GM18526 (cell line): ENCODE results near the gene PCDHGA6.

Experiments used
- POLR2A ChIP-seq: IDR thresholded peaks from 3 replicates; pipeline ENCODE4 v1.6.1; 2011; ENCODE audit not compliant: insufficient read length; ENCODE audit errors: extremely low read depth

The PCDHGA6 gene

DNA sequence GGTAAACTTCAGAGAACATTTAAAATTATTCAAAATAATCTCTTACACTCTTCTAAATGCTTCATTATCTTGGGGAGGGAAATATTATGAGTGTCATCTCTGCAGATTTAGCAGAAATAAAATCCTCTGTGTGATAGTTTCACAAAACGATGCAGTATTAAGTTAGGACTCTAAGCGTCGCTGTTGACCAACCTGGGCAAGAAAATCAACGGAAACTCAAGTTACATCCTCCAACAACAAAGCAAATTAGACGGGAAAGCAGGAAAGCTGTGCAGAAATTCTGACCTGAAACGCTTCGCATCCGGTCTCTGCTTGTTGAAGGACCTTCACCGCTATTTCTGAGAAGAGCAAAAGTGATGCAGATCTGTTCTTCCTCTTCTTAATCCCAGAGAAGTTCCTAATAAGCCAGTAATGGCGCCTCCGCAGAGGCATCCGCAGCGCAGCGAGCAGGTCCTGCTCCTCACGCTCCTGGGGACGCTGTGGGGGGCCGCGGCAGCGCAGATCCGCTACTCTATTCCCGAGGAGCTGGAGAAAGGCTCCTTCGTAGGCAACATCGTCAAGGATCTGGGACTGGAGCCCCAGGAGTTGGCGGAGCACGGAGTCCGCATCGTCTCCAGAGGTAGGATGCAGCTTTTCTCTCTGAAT lies at the start of gene PCDHGA6:
PCDHGA6 (plus strand) TSS at position 219 of the 645 bp plus-strand sequence; CDS start at position 412, 193 bp downstream.
- no peak for TF ChIP-seq POLR2A

GRCh38 chr5:141326088-141326854 lies 47.4 kb upstream of the PCDHGA6 start:
- TF ChIP-seq POLR2A = no peak

DNA sequence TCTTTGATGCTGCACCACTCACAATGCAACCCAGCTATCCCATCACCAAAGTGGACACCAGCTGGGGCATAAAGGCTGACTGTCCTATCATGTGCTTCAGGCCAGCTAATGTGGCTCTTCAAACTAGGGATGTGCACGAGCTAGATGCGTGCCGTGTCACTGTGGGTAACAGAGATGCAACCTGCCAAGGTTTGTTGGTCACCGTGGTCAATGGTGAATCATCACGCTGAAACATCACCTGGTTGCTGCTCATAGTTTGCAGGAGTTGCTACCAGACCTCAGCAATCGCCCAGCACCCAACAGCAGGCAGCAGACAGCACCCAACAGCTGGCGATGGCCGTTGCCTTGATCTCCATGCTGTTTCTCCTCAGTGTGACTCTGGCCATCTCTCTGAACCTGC lies 45.5 kb upstream of the PCDHGA6 start:
- TF ChIP-seq POLR2A = no peak

- TF ChIP-seq POLR2A = no peak
Observed at GRCh38 chr5:141330299-141331080, 43.2 kb upstream of the PCDHGA6 start, which contains the start of gene PCDHGA1. TSS of gene PCDHGA1 (plus strand) at chr5:141330514.

DNA sequence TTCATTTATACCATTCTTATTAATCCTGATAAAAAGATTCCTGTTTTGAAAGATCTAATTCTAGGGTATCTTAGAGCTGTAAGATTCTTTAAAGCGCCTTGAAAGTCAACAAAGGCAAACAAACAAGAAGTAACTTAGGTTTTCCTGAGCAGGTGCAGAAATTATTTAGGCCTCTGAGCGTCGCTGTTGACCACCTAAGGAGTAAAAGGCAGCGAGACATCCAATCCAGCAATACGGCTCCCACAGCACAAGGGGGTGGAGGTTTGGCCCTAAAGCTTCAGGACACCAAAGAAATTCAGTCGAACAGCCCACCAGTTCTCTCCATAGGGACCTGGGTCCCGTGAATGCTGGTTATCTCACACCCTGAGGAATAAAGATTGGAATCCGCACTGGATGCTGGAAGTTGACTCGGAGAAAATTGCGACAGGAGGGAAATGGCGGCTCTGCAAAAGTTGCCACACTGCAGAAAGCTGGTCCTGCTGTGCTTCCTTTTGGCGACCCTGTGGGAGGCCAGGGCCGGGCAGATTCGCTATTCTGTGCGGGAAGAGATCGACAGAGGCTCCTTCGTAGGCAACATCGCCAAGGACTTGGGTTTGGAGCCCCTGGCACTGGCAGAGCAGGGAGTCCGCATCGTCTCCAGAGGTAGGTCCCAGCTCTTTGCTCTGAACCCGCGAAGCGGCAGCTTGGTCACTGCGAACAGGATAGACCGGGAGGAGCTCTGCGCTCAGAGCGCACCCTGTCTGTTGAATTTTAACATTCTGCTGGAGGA lies 35.0 kb upstream of the PCDHGA6 start, which contains the start of gene PCDHGA2:
PCDHGA2 (plus strand) TSS at position 223 of the 769 bp plus-strand sequence.
- no peak for TF ChIP-seq POLR2A

- no peak for TF ChIP-seq POLR2A
Observed at GRCh38 chr5:141342773-141343172, 30.9 kb upstream of the PCDHGA6 start.

GRCh38 chr5:141343242-141343952 lies 30.3 kb upstream of the PCDHGA6 start, which contains the start of gene PCDHGA3:
TSS of gene PCDHGA3 (plus strand) at chr5:141343829. CDS start at chr5:141344034, 205 bp downstream.
- no peak for TF ChIP-seq POLR2A

- TF ChIP-seq POLR2A = no peak
Observed at GRCh38 chr5:141343953-141344463, 29.7 kb upstream of the PCDHGA6 start.

DNA sequence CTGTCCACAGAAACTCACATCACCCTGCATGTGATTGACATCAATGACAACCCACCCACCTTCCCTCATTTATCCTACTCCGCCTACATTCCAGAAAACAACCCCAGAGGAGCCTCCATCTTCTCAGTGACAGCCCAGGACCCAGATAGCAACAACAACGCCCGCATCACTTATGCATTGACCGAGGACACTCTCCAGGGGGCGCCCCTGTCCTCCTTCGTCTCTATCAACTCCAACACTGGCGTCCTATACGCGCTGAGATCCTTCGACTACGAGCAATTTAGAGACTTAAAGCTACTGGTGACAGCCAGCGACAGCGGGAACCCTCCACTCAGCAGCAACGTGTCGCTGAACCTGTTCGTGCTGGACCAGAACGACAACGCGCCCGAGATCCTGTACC lies 28.4 kb upstream of the PCDHGA6 start:
- TF ChIP-seq POLR2A = no peak

DNA sequence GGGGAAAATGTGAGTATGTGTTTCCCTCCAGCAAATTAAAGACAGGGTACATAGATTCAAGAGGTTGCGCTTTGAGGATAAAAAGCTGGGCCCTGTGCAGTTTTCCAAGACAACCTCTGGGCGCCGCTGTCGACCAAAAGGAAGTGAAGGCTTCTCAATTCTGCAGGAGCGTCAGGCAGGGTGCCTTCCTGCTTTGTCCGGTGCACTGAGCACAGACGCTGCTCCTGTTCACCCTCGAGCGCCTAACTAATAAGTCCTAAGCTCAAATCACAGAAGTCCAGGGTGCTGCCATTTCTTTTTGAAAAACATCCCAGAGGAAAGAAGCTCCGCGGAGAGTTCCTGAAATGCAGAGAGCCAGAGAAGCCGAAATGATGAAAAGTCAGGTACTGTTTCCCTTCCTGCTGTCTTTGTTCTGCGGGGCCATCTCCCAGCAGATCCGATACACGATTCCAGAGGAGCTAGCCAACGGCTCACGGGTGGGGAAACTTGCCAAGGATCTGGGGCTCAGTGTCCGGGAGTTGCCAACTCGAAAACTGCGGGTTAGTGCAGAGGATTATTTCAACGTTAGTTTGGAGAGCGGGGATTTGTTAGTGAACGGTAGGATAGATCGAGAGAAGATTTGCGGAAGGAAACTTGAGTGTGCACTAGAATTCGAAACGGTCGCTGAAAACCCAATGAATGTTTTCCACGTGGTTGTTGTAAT lies 23.6 kb upstream of the PCDHGA6 start, which contains the start of gene PCDHGB1:
PCDHGB1 (plus strand) TSS at position 183 of the 703 bp plus-strand sequence; CDS start at position 345, 162 bp downstream.
- no peak for TF ChIP-seq POLR2A

DNA sequence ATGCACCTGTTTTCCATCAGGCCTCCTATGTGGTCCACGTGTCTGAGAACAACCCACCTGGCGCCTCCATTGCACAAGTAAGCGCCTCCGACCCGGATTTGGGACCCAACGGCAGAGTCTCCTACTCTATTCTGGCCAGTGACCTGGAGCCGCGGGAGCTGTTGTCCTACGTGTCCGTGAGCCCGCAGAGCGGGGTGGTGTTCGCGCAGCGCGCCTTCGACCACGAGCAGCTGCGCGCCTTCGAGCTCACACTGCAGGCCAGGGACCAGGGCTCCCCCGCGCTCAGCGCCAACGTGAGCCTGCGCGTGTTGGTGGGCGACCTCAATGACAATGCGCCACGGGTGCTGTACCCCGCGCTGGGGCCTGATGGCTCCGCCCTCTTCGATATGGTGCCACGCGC lies 22.1 kb upstream of the PCDHGA6 start:
- TF ChIP-seq POLR2A = no peak

- TF ChIP-seq POLR2A = no peak
Observed at GRCh38 chr5:141354900-141355469, 18.7 kb upstream of the PCDHGA6 start, which contains the start of gene PCDHGA4. TSS of gene PCDHGA4 (plus strand) at chr5:141355021. CDS start at chr5:141355108, 87 bp downstream.

GRCh38 chr5:141355641-141356040 lies 18.1 kb upstream of the PCDHGA6 start:
- no peak for TF ChIP-seq POLR2A
